ENCODE data around the gene CLIC3. TPM values are rescaled to one million over a fixed set of nuclear protein-coding genes. Genes with fewer than 3 reads are reported as not detected.
A peak's percentile ranks its signal among the peaks of the same experiment; 100 is the strongest.

Gene CLIC3
- total RNA-seq, 2 donors from 2014 or later, result 3.6 to 15.4 TPM

- no peak for TF ChIP-seq CTCF (IDR thresholded peaks at IDR 0.05)
- H3K27me3 ChIP-seq, result peaks cover 20% of the 10 kb centered on the region
- H3K9ac ChIP-seq (ENCODE audit: low read depth in 2 of 2, low read length in 2 of 2), result no peak overlapping the region
- no peak for DNase-seq
- no peaks in the 10 kb centered on the region for H3K9me3 ChIP-seq
- no peak overlapping the region for H3K27ac ChIP-seq
- H3K4me3 ChIP-seq, result no peak overlapping the region
- peaks cover 4% of the 10 kb centered on the region for H3K4me1 ChIP-seq
- no peaks in the 10 kb centered on the region for H3K36me3 ChIP-seq
- intact Hi-C loops (cut with DNase I), result no loop called here
These were observed 15.5 kb downstream of the CLIC3 start for GRCh38 chr9:136980669-136981478.

- intact Hi-C loops (cut with DNase I), result no loop called here
- Histone ChIP-seq H3K9ac (ENCODE audit: low read depth in 2 of 2, low read length in 2 of 2) (no peak overlapping the region), H3K4me1 (peaks cover 4% of the 10 kb centered on the region), H3K36me3 (no peaks in the 10 kb centered on the region), H3K9me3 (no peaks in the 10 kb centered on the region), H3K27ac (no peak overlapping the region), H3K4me3 (no peak overlapping the region), H3K27me3 (peaks cover 11% of the 10 kb centered on the region)
- no peak for TF ChIP-seq CTCF (IDR thresholded peaks at IDR 0.05)
- DNase-seq, result no peak
These were observed 16.4 kb downstream of the CLIC3 start for GRCh38 chr9:136979769-136980587.

- intact Hi-C loops (cut with DNase I), result no loop called here
- H3K36me3 ChIP-seq, result no peaks in the 10 kb centered on the region
- peaks cover 4% of the 10 kb centered on the region for H3K4me1 ChIP-seq
- H3K27ac ChIP-seq, result no peak overlapping the region
- H3K4me3 ChIP-seq, result no peak overlapping the region
- H3K9me3 ChIP-seq, result no peaks in the 10 kb centered on the region
- DNase-seq, result no peak
- TF ChIP-seq CTCF (IDR thresholded peaks at IDR 0.05), result no peak
- H3K9ac ChIP-seq (ENCODE audit: low read depth in 2 of 2, low read length in 2 of 2), result no peak overlapping the region
- H3K27me3 ChIP-seq, result peaks cover 3% of the 10 kb centered on the region
These were observed 17.4 kb downstream of the CLIC3 start for GRCh38 chr9:136978865-136979544.

- peaks cover under 1% of the 10 kb centered on the region for H3K27me3 ChIP-seq
- H3K36me3 ChIP-seq, result no peaks in the 10 kb centered on the region
- peak; percentile 76 for DNase-seq
- H3K9ac ChIP-seq (ENCODE audit: low read depth in 2 of 2, low read length in 2 of 2), result peak overlapping the region in 1 of 2 donors; percentile 35
- no peaks in the 10 kb centered on the region for H3K9me3 ChIP-seq
- intact Hi-C loops (cut with DNase I), result no loop called here
- peaks cover 4% of the 10 kb centered on the region for H3K4me1 ChIP-seq
- H3K27ac ChIP-seq, result no peak overlapping the region
- no peak for TF ChIP-seq CTCF (IDR thresholded peaks at IDR 0.05)
- H3K4me3 ChIP-seq, result peak overlapping the region; percentile 43
These were observed 18.1 kb downstream of the CLIC3 start for GRCh38 chr9:136978073-136978864.
